Measurements from ENCODE around the gene SPACDR.
A peak's percentile ranks its signal among the peaks of the same experiment; 100 is the strongest.

Gene SPACDR

GRCh38 chr7:100485471-100485876, 21.4 kb upstream of the SPACDR start:
- no peak for DNase-seq (ENCODE audit: low read depth in 2 of 2)

DNA sequence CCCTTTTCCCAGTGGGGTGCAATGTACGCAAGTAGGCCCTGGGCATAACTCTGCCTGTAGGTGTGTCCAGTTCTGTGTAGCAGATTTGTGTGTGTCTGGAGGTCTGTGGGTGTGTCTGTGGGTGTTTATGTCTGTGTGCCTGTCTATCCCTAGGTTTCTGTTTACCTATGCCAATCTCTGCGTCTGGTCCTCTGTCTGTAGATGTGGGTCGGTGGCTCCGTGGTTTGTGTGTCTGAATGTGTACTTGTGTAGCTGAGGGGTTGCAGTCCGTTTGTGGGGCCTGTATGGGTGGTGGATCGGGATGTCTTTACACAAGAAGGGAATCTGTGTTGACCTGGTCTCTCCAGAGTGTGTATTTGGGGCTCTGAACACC, 20.6 kb upstream of the SPACDR start:
- no peak for DNase-seq (ENCODE audit: low read depth in 2 of 2)

- DNase-seq (ENCODE audit: low read depth in 2 of 2) = peak; percentile 35 to 42
Observed at GRCh38 chr7:100483722-100484672, 19.9 kb upstream of the SPACDR start, which contains the start of gene NYAP1. NYAP1 (plus strand) TSS chr7:100483927; CDS start chr7:100485312, 1,385 bp downstream.

DNA sequence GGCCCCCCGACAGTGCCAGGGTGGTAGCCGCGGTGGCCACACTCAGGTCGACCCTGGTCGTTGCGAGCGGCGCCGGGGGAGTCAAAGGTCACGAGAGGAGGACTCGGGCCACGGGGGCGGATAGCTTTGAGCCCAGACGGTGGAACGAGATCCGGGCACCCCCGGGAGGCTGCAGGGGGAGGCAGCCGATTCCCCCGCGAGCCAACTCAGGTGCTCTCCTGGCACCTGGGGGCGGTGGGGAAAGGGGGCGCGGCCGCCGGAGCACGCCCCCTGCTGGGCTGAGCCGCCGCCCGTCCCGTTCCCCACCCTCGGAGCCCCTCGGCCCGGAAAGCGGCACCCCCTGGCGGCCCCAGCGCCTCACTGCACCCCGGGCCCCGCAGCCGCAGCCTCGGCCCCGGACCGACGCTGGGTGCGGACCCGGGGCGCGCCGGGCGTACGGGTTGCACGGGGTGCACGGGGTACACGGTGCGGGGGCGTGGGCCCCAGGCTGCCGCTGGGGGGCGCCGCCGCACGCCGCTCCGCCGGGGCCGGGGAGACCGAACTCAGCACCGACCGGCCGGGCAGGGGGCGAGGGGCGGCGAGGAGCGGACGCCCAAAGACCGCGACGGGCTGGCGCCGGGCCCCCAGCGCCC, 19.1 kb upstream of the SPACDR start:
- DNase-seq (ENCODE audit: low read depth in 2 of 2) = peak; percentile 82 to 84

DNA sequence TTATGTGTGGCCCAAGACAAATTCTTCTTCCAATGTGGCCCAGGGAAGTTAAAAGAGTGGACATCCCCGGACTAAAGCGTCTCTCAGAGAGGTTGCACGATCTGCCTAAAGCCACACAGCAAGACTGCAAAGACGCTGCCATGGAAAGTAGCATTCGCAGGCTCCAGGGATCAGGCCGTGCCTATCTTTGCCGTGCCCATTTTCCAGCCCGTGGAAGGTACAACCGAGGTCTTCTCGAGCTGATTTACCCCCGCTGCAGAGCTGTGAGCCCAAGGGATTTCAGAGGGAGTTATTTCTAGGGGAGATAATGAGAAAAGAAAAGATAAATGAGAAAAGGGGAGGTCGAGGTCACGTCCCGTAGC, 18.6 kb upstream of the SPACDR start:
- no peak for DNase-seq (ENCODE audit: low read depth in 2 of 2)

DNA sequence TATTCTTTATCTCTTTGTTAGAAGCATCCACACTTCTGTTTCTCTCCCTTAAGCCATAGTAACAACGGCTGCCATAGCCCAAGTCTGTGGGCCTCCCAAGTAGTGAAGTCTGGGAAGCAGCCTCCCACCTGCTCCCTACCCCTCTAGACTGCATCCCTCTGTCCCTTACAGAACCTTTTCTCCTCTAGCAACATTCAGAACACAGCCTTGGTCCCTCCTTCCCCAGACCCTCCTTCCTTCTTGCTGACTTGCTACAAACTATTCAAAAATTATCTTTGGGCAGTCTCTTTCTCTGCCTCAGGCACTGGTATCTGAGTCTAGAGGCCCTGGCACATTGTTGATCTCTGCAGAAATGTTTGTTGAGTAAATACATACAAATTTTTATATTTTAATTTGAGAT, 17.4 kb upstream of the SPACDR start:
- DNase-seq (ENCODE audit: low read depth in 2 of 2) = no peak

- peak; percentile 82 to 83 for DNase-seq (ENCODE audit: low read depth in 2 of 2)
Observed at GRCh38 chr7:100478958-100479660, 15.0 kb upstream of the SPACDR start, which contains the start of gene TSC22D4. TSC22D4 (minus strand) TSS chr7:100479214; CDS start chr7:100478038, 1,176 bp downstream.

- no peak for DNase-seq (ENCODE audit: low read depth in 2 of 2)
Observed at GRCh38 chr7:100477871-100478267, 13.8 kb upstream of the SPACDR start.

DNA sequence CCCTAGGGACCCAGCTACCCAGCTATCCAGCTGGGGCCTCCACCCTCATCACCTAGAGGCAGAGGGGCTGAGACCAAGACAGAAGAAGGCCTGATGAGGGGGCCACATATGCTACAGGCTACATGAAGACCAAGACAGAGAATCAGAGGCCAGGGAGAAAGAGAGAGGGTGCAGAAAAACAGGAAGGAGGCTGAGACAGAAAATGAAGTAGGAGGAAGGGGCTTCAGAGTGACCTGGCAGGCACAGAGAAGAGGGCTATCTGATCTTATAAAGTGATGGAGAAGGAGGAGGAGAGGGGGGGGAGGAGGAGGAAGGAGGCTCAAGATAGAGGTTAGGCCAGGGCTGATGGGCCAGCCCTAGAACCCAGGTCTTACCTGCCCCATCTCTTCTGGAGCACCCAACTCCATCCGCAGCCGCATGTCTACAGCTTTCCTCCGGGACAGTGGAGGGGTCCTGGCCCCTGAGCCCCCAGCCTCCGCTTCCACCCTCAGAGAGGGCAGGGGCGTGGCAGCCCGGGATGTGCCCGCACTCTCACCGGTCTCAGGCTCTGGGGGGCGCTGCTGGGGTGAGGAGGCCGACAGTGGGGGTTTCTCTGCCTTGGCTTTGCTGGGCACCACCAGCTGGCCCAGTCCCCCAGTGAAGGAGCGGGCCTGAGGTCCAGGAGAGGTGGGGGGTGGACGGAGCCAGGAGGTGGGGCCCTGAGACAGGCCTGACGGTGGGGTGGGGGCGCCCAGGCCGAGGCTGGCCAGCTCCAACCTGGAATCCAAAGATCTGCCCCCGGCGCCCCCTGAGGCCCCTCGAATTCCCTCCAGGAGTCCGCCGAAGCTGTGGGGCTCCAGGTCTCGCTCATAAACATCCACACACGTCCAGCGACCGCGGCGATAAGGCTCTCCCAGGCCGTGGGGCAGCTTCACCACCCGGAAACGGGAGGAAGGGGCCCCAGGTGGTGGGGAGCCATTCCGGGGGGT, 13.1 kb upstream of the SPACDR start:
- DNase-seq (ENCODE audit: low read depth in 2 of 2) = peak in 1 of 2 donors; percentile 23

- DNase-seq (ENCODE audit: low read depth in 2 of 2) = no peak
Observed at GRCh38 chr7:100476101-100476780, 12.2 kb upstream of the SPACDR start.

DNA sequence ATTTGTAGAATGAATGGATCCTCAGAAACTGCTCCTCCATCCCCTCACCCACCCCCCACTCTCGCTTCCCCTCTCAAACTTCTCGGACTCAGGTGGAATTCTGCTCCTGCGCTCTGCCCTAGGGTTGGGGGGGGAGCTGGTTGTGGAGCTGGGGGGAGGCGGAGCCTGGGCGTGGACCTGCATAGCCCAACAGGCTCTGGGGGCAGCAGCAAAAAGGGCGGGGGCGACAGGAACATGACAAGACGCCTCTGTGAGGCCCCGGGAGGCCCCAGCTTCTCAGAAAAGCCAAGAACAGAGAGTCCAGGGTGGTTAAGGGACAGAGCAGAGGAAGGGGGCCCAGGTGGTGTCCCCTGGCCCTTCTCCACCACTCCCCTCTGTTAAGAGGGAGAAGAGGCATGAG, 11.5 kb upstream of the SPACDR start:
- no peak for DNase-seq (ENCODE audit: low read depth in 2 of 2)

- no peak for DNase-seq (ENCODE audit: low read depth in 2 of 2)
Observed at GRCh38 chr7:100472854-100473499, 8.9 kb upstream of the SPACDR start.

DNA sequence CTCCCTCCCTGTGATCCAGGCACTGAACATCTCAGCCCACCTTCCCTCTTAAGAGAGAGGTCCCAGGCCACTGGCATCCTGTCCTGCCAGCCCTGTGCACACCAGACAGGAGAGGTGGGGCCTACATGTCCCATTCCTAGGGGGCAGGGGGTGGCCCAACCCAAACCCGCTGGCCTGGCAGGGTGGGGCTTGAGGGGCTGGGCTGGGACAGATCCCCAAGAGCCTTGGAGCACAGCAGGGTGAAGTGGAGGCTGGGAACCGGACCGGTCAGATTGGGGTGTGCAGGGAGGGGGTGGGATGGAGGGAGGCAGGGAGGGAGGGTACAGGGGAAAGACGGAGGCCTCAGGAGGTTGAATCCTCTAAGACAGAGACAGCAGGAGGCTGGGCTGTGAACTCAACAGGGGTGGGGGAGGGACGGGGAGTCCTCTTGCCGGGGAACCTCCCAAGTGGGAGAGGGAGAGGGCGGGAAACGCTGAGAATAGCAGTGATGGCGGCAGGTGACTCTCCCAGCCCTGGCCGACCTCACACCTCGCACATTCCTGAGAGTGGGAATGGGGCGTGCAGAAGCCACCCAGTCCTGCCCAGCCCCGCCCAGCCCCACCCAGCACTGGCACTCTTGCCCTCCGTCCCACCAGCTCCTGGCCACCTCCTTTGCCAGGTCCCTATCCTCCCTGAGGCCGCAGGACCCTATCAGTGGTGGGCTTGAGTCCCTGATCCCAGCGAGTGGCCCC, 8.2 kb upstream of the SPACDR start:
- DNase-seq (ENCODE audit: low read depth in 2 of 2) = no peak

DNA sequence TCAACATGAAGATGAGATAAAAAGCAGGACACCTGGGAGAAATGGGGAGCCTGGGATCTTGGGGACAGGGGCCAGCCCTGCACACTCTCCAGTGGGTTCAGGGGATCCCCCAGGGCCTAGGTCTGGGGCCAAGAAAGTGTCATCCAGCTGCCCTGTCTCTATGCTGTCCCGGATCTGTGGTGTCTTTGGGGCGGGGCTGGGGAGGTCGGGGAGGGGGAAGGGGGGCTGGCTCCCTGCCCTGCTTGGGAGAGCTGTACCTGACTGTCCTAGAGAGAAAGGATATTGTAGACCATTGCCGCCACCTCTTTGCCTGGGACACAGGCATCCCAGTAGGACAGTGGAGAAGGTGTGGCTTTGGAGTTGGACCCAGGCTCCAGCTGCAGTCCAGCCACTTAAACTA, 7.0 kb upstream of the SPACDR start:
- DNase-seq (ENCODE audit: low read depth in 2 of 2) = no peak

DNA sequence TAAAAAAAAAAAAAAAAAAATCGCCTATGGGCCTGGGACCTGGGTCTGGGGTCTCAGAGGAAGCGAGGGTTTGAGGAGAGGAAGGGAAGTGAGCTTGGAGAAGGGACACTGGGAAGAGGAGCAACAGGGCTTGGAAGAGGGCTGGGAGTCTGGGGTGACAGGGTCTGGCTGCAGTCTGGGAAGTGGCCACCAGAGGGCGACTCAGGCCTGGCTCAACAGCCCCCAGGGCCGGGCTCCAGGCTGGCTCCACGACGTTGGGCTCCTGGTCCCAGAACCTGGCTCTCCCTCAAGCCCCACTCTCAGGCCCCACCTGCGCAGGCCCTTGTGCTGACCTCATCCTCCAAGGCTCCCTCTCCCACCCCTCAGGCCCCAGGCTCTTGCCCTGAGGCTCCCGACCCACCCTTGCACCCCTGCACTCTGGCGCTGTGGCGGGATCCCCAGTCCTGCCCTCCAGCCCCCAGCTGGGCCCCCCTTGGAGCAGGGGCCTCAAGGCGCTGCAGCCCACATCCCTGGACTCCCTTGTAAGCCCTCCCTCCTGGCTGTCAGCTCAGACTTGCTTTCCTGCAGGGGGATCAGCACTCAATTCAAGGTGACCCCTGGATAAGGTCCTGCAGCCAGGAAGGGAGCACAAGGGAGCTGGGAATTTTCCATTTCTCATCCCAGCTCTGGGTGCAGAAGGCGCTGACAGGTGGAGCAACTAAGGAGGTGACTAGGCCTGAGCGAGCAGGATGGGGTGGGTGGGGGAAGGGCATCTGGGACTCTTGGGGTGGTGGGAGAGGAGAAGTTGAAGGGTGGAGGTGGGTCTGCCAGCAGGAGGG, 5.4 kb upstream of the SPACDR start:
- DNase-seq (ENCODE audit: low read depth in 2 of 2) = peak; percentile 87 to 88

- DNase-seq (ENCODE audit: low read depth in 2 of 2) = no peak
Observed at GRCh38 chr7:100467638-100468373, 3.7 kb upstream of the SPACDR start.

DNA sequence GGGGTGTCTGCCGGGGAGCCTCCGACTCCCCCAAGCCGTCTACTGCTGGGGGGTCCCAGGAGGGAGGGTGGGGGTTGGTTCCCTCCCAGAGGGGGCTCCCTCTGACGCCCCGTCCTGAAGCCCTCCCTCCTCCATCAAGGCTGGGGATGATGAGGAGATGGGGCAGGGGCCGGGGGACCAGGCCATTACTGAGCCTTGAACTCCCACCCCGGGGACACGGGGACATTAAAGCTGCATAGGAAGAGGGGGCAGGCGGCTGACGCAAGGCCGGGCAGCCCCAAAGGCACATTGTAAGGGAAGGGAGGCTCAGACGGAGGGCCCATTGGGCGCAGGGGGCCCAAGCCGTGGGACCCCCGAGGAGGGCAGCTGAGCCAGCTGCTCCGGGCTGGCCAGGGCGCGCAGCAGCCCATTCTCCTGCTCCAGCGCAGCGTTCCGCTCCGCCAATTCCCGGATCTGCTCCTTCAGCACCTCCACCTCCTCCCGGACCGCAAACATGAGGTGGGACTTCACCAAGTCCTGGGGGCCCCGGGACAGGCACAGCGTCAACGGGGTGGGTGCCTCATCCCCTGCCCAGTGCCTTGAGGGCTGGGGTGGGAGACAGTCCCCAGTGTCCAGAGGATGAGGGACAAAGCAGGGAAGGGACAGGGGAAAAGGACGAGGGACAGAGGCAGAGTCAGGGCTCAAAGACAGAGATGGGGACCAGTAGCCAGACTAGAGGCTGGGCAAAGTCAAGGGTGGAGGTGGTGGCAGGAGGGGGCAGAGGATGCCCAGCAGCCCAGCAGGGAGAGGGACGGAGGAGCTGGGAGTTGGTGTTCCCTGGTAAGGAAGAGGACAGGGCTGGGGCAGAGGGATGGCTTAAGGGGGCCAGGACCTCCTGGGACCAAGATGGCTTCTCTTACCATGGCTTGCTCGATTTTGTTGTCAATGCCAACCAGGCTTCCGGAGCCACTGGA, 2.9 kb upstream of the SPACDR start:
- no peak for DNase-seq (ENCODE audit: low read depth in 2 of 2)

Measured in stimulated activated CD4-positive, alpha-beta T cell treated with anti-CD3 and anti-CD28 coated beads, Interleukin-1b, Interleukin-23, amount 100 ng/mL, for 4 hours (primary cell).